B cell (primary cell): ENCODE measurements around the gene TCTN3. TPM values are rescaled to one million over a fixed set of nuclear protein-coding genes. Genes with fewer than 3 reads are reported as not detected.
A peak's percentile ranks its signal among the peaks of the same experiment; 100 is the strongest.

Experiments used
- ATAC-seq: fragments of 200-7000 bp; cut with Tn5 transposase; one replicate; pipeline ENCODE4 v1.10.0; 2021; ENCODE audit warnings: low read depth, mild to moderate bottlenecking, moderate number of reproducible peaks, moderate library complexity
- CTCF ChIA-PET: fragments of 350-600 bp; sonication (Branson Sonifier 250); formaldehyde crosslinking; loops from one replicate; lab custom pipeline; 2021; ENCODE audit warnings: antibody characterized with exemption, inconsistent platforms; lab: Charles Lee
- POLR2A ChIA-PET: fragments of 350-600 bp; sonication (Branson Sonifier 250); formaldehyde crosslinking; loops from one replicate; lab custom pipeline; 2021; ENCODE audit warnings: antibody characterized with exemption; lab: Charles Lee
- DNase-seq: peaks from one replicate; pipeline ENCODE4 v3.0.0; 2013
- H2AFZ ChIP-seq: 2 replicates; pipeline ENCODE4 v1.6.1; 2012; ENCODE audit warnings: mild to moderate bottlenecking, low read depth, low read length; ENCODE audit not compliant: insufficient read depth, poor library complexity, severe bottlenecking
- H3K27ac ChIP-seq, 2 donors: 1 replicate in 1 of 2; 2 replicates in 1 of 2; pipeline ENCODE4 v1.5.1; 2012 to 2013; ENCODE audit warnings: low read length in 2 of 2, mild to moderate bottlenecking in 2 of 2, moderate library complexity in 1 of 2
- H3K27me3 ChIP-seq, 4 experiments: fragments of 200-600 bp in 1 of 4; sonication (generic) in 1 of 4; replicated peaks in 1 of 4; 1 replicate in 2 of 4; 2 replicates in 2 of 4; pipeline versions ENCODE4 v1.6.1 to v1.7.0; 2013 to 2016; ENCODE audit warnings: low read length in 3 of 4, mild to moderate bottlenecking in 2 of 4, mixed read lengths in 1 of 4, moderate library complexity in 1 of 4; ENCODE audit not compliant: insufficient read depth in 4 of 4, control insufficient read depth in 3 of 4; ENCODE audit errors: control extremely low read depth in 1 of 4
- H3K36me3 ChIP-seq, 2 experiments: replicated peaks in 1 of 2; 1 replicate in 1 of 2; 2 replicates in 1 of 2; pipeline versions ENCODE4 v1.6.1 to v1.7.1; 2013; ENCODE audit warnings: low read length in 1 of 2; ENCODE audit not compliant: insufficient read depth in 2 of 2, control insufficient read depth in 1 of 2; ENCODE audit errors: control extremely low read depth in 1 of 2, extremely low read depth in 1 of 2
- H3K4me1 ChIP-seq, 2 donors: fragments of 200-600 bp in 1 of 2; sonication (generic) in 1 of 2; 1 replicate in 1 of 2; 2 replicates in 1 of 2; pipeline versions ENCODE4 v1.5.1 to v1.6.1; 2013 to 2017; ENCODE audit warnings: low read length in 2 of 2; ENCODE audit not compliant: control insufficient read depth in 2 of 2, insufficient read depth in 2 of 2
- H3K4me2 ChIP-seq: replicated peaks from 2 replicates; pipeline ENCODE3; 2012; ENCODE audit warnings: mild to moderate bottlenecking, low read depth, low read length; ENCODE audit not compliant: poor library complexity, severe bottlenecking
- H3K4me3 ChIP-seq, 5 experiments: fragments of 200-600 bp in 1 of 5; sonication (generic) in 1 of 5; 1 replicate in 3 of 5; 2 replicates in 2 of 5; pipeline versions ENCODE4 v1.5.1 to v1.7.0; 2011 to 2016; ENCODE audit warnings: low read length in 4 of 5, mild to moderate bottlenecking in 4 of 5, low read depth in 2 of 5, control low read depth in 1 of 5, moderate library complexity in 1 of 5; ENCODE audit not compliant: insufficient read depth in 1 of 5; ENCODE audit errors: control extremely low read depth in 1 of 5, extremely low read depth in 1 of 5
- H3K79me2 ChIP-seq: fragments of 200-600 bp; sonication (generic); one replicate; pipeline ENCODE4 v1.6.0; 2016; ENCODE audit warnings: low read length; ENCODE audit not compliant: control insufficient read depth, insufficient read depth
- H3K9ac ChIP-seq: fragments of 200-600 bp; sonication (generic); 2 replicates; pipeline ENCODE4 v1.6.1; 2017; ENCODE audit warnings: mild to moderate bottlenecking, low read length, moderate library complexity
- H3K9me3 ChIP-seq, 3 donors: one replicate each; pipeline versions ENCODE4 v1.6.1 to v1.7.1; 2013; ENCODE audit warnings: low read length in 2 of 3; ENCODE audit not compliant: control insufficient read depth in 2 of 3, insufficient read depth in 1 of 3; ENCODE audit errors: control extremely low read depth in 1 of 3
- H4K20me1 ChIP-seq: 2 replicates; pipeline ENCODE4 v1.6.0; 2012; ENCODE audit warnings: mild to moderate bottlenecking, low read length; ENCODE audit not compliant: insufficient read depth, control insufficient read depth, poor library complexity, severe bottlenecking
- H3K27ac Mint-ChIP-seq: one replicate; pipeline ENCODE4 v1.8.0; 2021; ENCODE audit warnings: mixed read lengths
- H3K27me3 Mint-ChIP-seq: one replicate; pipeline ENCODE4 v1.8.0; 2021; ENCODE audit warnings: mixed read lengths
- H3K4me1 Mint-ChIP-seq: one replicate; pipeline ENCODE4 v1.8.0; 2021; ENCODE audit warnings: mixed read lengths
- H3K4me3 Mint-ChIP-seq: one replicate; pipeline ENCODE4 v1.8.0; 2021; ENCODE audit warnings: mixed read lengths
- H3K9me3 Mint-ChIP-seq: one replicate; pipeline ENCODE4 v1.8.0; 2022; ENCODE audit warnings: mixed read lengths; ENCODE audit not compliant: insufficient read depth
- CTCF ChIP-seq: fragments of 200-600 bp; IDR thresholded peaks from one replicate; pipeline ENCODE4 v1.8.0; 2022; ENCODE audit warnings: antibody characterized with exemption, mild to moderate bottlenecking
- EZH2 ChIP-seq: IDR thresholded peaks from 2 replicates; pipeline ENCODE4 v1.6.1; 2012; ENCODE audit warnings: borderline replicate concordance, low read depth, mild to moderate bottlenecking, moderate library complexity, low read length; ENCODE audit not compliant: insufficient read depth, poor library complexity, severe bottlenecking
- WGBS: methylation state at CpG from one replicate; pipeline ENCODE4 v1.1.5; 2013; ENCODE audit warnings: missing lambda C conversion rate; ENCODE audit not compliant: insufficient coverage; 5-methylcytosine and 5-hydroxymethylcytosine counted together
- intact Hi-C: fragments of 100-400 bp; cut with micrococcal nuclease; formaldehyde crosslinking; loops from one replicate; pipeline ENCODE4 v1.10.0; 2022
- polyA minus RNA-seq: library from RNA; depleted of rRNA, polyadenylated mRNA; stranded (reverse); fragments of >200 nt; gene quantifications from 2 replicates; pipeline ENCODE4 v1.2.3, GENCODE V29; 2012
- polyA plus RNA-seq: library from polyadenylated mRNA; depleted of rRNA; stranded (reverse); fragments of >200 nt; gene quantifications from 2 replicates; pipeline ENCODE4 v1.2.3, GENCODE V29; 2012
- total RNA-seq, 2 donors: library from RNA; stranded (reverse); fragments of 120-200 nt in 1 of 2; gene quantifications; 1 replicate in 1 of 2; 2 replicates in 1 of 2; pipeline versions ENCODE4 v1.2.3 to v1.2.4, GENCODE V29; 2013 to 2022

TCTN3 gene
- total RNA-seq (33.6 and 34.1 TPM in 2 replicates), polyA plus RNA-seq (13.4 and 16.9 TPM in 2 replicates), polyA minus RNA-seq (14.5 and 14.6 TPM in 2 replicates)
- total RNA-seq (2013), result 21.3 TPM

GRCh38 chr10:95693668-95694534 lies at the start of gene TCTN3:
Gene TCTN3, minus strand, starts transcription at chr10:95693927. Its CDS starts 28 bp downstream, at chr10:95693899.
- Histone ChIP-seq H3K9me3 (peaks cover 1 to 4% (median 3%) of the 10 kb centered on the region in 3 donors), H3K79me2 (peaks cover 25% of the 10 kb centered on the region), H3K27me3 (no peaks in the 10 kb centered on the region), H3K4me1 (peaks cover 36 to 39% of the 10 kb centered on the region in 2 donors), H3K9ac (peak within 1 kb of the TSS; percentile 92), H2AFZ (peak within 1 kb of the TSS; percentile 88), H4K20me1 (peaks cover 4% of the 10 kb centered on the region), H3K27ac (peak within 1 kb of the TSS; percentile 58 to 93), H3K4me3 (peak within 1 kb of the TSS; percentile 61 to 96 (median 73)), H3K36me3 (peaks cover 0 to 15% of the 10 kb centered on the region in 2 experiments), H3K4me2 (peak within 1 kb of the TSS; percentile 88)
- H3K9me3 Mint-ChIP-seq, result no peaks in the 10 kb centered on the region
- intact Hi-C loops, result loop anchor here (1.0 kb wide), 7 partner anchors 34 to 349 kb away; partner anchors contain the start of genes ALDH18A1, CCNJ and ENTPD1
- ATAC-seq, result peak; percentile 97
- peaks cover 67% of the 10 kb centered on the region for H3K4me1 Mint-ChIP-seq
- POLR2A ChIA-PET, result interaction anchor here (0.6 to 3.5 kb wide), 15 partner anchors 11 to 176 kb away, joined by 3 to 31 read pairs (median 4); partner anchors contain the start of gene ENTPD1
- 0% methylated on average over 48 of the region's 53 CpGs for WGBS
- peak within 1 kb of the TSS; percentile 95 for H3K27ac Mint-ChIP-seq
- TF ChIP-seq CTCF (peak; percentile 98), EZH2 (no peak)
- H3K27me3 Mint-ChIP-seq, result no peaks in the 10 kb centered on the region
- peak within 1 kb of the TSS; percentile 95 for H3K4me3 Mint-ChIP-seq
- CTCF ChIA-PET, result interaction anchor here (0.5 to 13.1 kb wide), 59 partner anchors 9 to 577 kb away, joined by 3 to 704 read pairs (median 5); partner anchors contain the start of genes BLNK, CC2D2B, ENTPD1 and ZNF518A
- peak; percentile 100 for DNase-seq
